HEK293 (cell line): ENCODE results near the gene CSGALNACT2.
A peak's percentile ranks its signal among the peaks of the same experiment; 100 is the strongest.

Experiments
- CTCF ChIA-PET: fragments of 350-600 bp; formaldehyde crosslinking; extraction: SDS; loops from one replicate; lab custom pipeline; 2021; ENCODE audit warnings: antibody characterized with exemption; lab: Yijun Ruan, JAX
- POLR2A ChIA-PET: fragments of 300-600 bp; formaldehyde crosslinking; extraction: SDS; loops from one replicate; lab custom pipeline; 2020; ENCODE audit warnings: antibody characterized with exemption, inconsistent platforms; lab: Yijun Ruan, JAX
- H3K27ac ChIP-seq: fragments of 200-500 bp; sonication (Bioruptor generic); 2 replicates; pipeline ENCODE4 v1.5.1; 2014; ENCODE audit warnings: low read depth, low read length, control low read depth, inconsistent platforms; ENCODE audit errors: extremely low read depth
- H3K36me3 ChIP-seq, 2 experiments: fragments of 200-500 bp in 1 of 2; sonication (Bioruptor generic) in 1 of 2; 1 replicate in 1 of 2; 2 replicates in 1 of 2; pipeline ENCODE4 v1.5.1; 2014 to 2017; ENCODE audit warnings: inconsistent platforms in 2 of 2, low read length in 2 of 2; ENCODE audit not compliant: control insufficient read depth in 2 of 2, insufficient read depth in 1 of 2
- H3K4me1 ChIP-seq: fragments of 200-500 bp; sonication (Bioruptor generic); 2 replicates; pipeline ENCODE4 v1.5.1; 2014; ENCODE audit warnings: mild to moderate bottlenecking, low read length, inconsistent platforms; ENCODE audit not compliant: control insufficient read depth, insufficient read depth
- H3K4me3 ChIP-seq: 2 replicates; pipeline ENCODE4 v1.5.1; 2011; ENCODE audit warnings: low read depth, mild to moderate bottlenecking, control low read depth, low read length, moderate library complexity
- H3K9me3 ChIP-seq: fragments of 200-500 bp; sonication (Bioruptor generic); 2 replicates; pipeline ENCODE4 v1.5.1; 2014; ENCODE audit warnings: low read depth, low read length, inconsistent platforms; ENCODE audit not compliant: control insufficient read depth, insufficient read depth
- KLF17 ChIP-seq: fragments of 450-650 bp; formaldehyde crosslinking; IDR thresholded peaks from 2 replicates; pipeline ENCODE4 v1.5.1; 2016; ENCODE audit warnings: missing biosample characterization, missing genetic modification characterization
- KLF7 ChIP-seq: fragments of 450-650 bp; formaldehyde crosslinking; IDR thresholded peaks from 2 replicates; pipeline ENCODE4 v1.5.1; 2016; ENCODE audit warnings: missing biosample characterization, missing genetic modification characterization, borderline replicate concordance
- RBAK ChIP-seq: fragments of 450-650 bp; formaldehyde crosslinking; IDR thresholded peaks from 2 replicates; pipeline ENCODE4 v1.5.1; 2016; ENCODE audit warnings: missing biosample characterization, missing genetic modification characterization
- REPIN1 ChIP-seq: fragments of 450-650 bp; formaldehyde crosslinking; IDR thresholded peaks from 2 replicates; pipeline ENCODE4 v1.5.1; 2017; ENCODE audit warnings: missing biosample characterization, missing genetic modification characterization, low read depth
- SETDB1 ChIP-seq: IDR thresholded peaks from one replicate; pipeline ENCODE4 v1.6.1; 2017; ENCODE audit warnings: mild to moderate bottlenecking, low read length, moderate library complexity, mixed read lengths; ENCODE audit not compliant: insufficient read length
- TSHZ1 ChIP-seq: fragments of 450-650 bp; formaldehyde crosslinking; IDR thresholded peaks from 2 replicates; pipeline ENCODE4 v1.5.1; 2016; ENCODE audit warnings: missing biosample characterization, missing genetic modification characterization, borderline replicate concordance
- ZBTB49 ChIP-seq: fragments of 450-650 bp; formaldehyde crosslinking; IDR thresholded peaks from 2 replicates; pipeline ENCODE4 v1.5.1; 2016; ENCODE audit warnings: missing biosample characterization, missing genetic modification characterization, low read depth
- ZFP37 ChIP-seq: fragments of 450-650 bp; formaldehyde crosslinking; IDR thresholded peaks from 2 replicates; pipeline ENCODE4 v1.5.1; 2016; ENCODE audit warnings: missing biosample characterization, missing genetic modification characterization
- ZNF148 ChIP-seq: fragments of 450-650 bp; formaldehyde crosslinking; IDR thresholded peaks from 2 replicates; pipeline ENCODE4 v1.5.0; 2017; ENCODE audit warnings: missing biosample characterization, missing genetic modification characterization, borderline replicate concordance
- ZNF169 ChIP-seq: fragments of 450-650 bp; formaldehyde crosslinking; IDR thresholded peaks from 2 replicates; pipeline ENCODE4 v1.5.1; 2016; ENCODE audit warnings: missing biosample characterization, missing genetic modification characterization
- ZNF416 ChIP-seq: fragments of 450-650 bp; formaldehyde crosslinking; IDR thresholded peaks from 2 replicates; pipeline ENCODE4 v1.5.1; 2016; ENCODE audit warnings: missing biosample characterization, missing genetic modification characterization
- ZNF488 ChIP-seq: fragments of 450-650 bp; formaldehyde crosslinking; IDR thresholded peaks from 2 replicates; pipeline ENCODE4 v1.5.1; 2016; ENCODE audit warnings: missing biosample characterization, missing genetic modification characterization
- ZNF670 ChIP-seq: fragments of 450-650 bp; formaldehyde crosslinking; IDR thresholded peaks from 2 replicates; pipeline ENCODE4 v1.5.1; 2016; ENCODE audit warnings: missing biosample characterization, missing genetic modification characterization, low read depth
- ZNF707 ChIP-seq: fragments of 450-650 bp; formaldehyde crosslinking; IDR thresholded peaks from 2 replicates; pipeline ENCODE4 v1.5.1; 2016; ENCODE audit warnings: missing biosample characterization, missing genetic modification characterization
- ZNF747 ChIP-seq: fragments of 450-650 bp; formaldehyde crosslinking; IDR thresholded peaks from 2 replicates; pipeline ENCODE4 v1.5.1; 2016; ENCODE audit warnings: missing biosample characterization, missing genetic modification characterization
- ZNF768 ChIP-seq: fragments of 450-650 bp; formaldehyde crosslinking; IDR thresholded peaks from 2 replicates; pipeline ENCODE4 v1.5.1; 2018; ENCODE audit warnings: missing biosample characterization, mild to moderate bottlenecking, missing genetic modification characterization

CSGALNACT2 gene

GRCh38 chr10:43114088-43114742, 24.0 kb upstream of the CSGALNACT2 start:
- H3K36me3 ChIP-seq = no peaks in the 10 kb centered on the region
- CTCF ChIA-PET = no interaction called here
- H3K27ac ChIP-seq = no peak overlapping the region
- POLR2A ChIA-PET = no interaction called here
- no peak overlapping the region for H3K4me3 ChIP-seq
- TF ChIP-seq SETDB1 (no peak), ZNF768 (tag by site-specific recombination) (peak; percentile 72; the same call in 1 of the 2 replicates)
- no peaks in the 10 kb centered on the region for H3K9me3 ChIP-seq
- H3K4me1 ChIP-seq = no peaks in the 10 kb centered on the region

GRCh38 chr10:43114743-43115611, 23.3 kb upstream of the CSGALNACT2 start:
- no peak overlapping the region for H3K27ac ChIP-seq
- POLR2A ChIA-PET = no interaction called here
- TF ChIP-seq REPIN1 (tag by site-specific recombination) (no peak), ZBTB49 (tag by site-specific recombination) (no peak), ZNF707 (tag by site-specific recombination) (no peak), ZNF488 (tag by site-specific recombination) (no peak), ZNF169 (tag by site-specific recombination) (no peak), ZNF670 (no peak), ZNF148 (tag by site-specific recombination) (no peak), ZFP37 (tag by site-specific recombination) (no peak), ZNF747 (no peak), ZNF416 (tag by site-specific recombination) (no peak), KLF17 (tag by site-specific recombination) (no peak), TSHZ1 (tag by site-specific recombination) (no peak), KLF7 (tag by site-specific recombination) (no peak), RBAK (tag by site-specific recombination) (no peak)
- H3K36me3 ChIP-seq = no peaks in the 10 kb centered on the region
- H3K4me1 ChIP-seq = no peaks in the 10 kb centered on the region
- H3K9me3 ChIP-seq = no peaks in the 10 kb centered on the region
- CTCF ChIA-PET = no interaction called here
- no peak overlapping the region for H3K4me3 ChIP-seq
